GM18909 (cell line): ENCODE measurements around the gene HLA-B.
"Not testable (repeated sequence)": the region's sequence is repeated elsewhere in the genome, so short reads cannot be mapped to it uniquely, and the experiment has no call there.

ENCODE experiments used
- ATAC-seq: cut with Tn5 transposase; IDR thresholded peaks from one replicate; pipeline ENCODE4 v1.9.1; 2021; ENCODE audit warnings: mild to moderate bottlenecking; ENCODE audit not compliant: unreplicated experiment, poor library complexity

The HLA-B gene

GRCh38 chr6:31356946-31357466, at the start of gene HLA-B:
Gene HLA-B, minus strand, starts transcription at chr6:31357179. Its CDS starts 21 bp downstream, at chr6:31357158.
- peak; percentile 82 for ATAC-seq

GRCh38 chr6:31405996-31406395, 49.0 kb upstream of the HLA-B start:
- ATAC-seq = no peak

DNA sequence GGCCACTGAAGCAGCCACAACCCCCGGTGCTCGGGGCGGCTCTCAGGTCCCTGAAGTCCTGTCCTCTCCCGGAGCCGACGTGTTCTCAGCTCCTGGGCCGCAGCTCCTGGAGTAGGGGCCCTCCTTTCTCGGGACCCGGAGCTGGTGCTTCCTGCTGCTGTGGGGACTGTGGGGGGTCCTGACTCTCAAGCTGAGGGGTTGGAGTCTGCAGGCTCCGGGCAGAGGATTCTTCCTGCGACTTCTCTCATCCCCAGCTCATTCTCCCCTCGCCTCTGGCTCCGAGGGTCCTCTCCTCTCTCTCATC, 47.0 kb upstream of the HLA-B start:
- ATAC-seq = not testable (repeated sequence)

GRCh38 chr6:31403283-31404060, 46.5 kb upstream of the HLA-B start, which contains the start of gene MICA:
Gene MICA, plus strand, starts transcription at chr6:31403595. Its CDS starts 38 bp downstream, at chr6:31403633.
- peak; percentile 70 for ATAC-seq

GRCh38 chr6:31402324-31403282, 45.6 kb upstream of the HLA-B start:
- ATAC-seq = peak; percentile 4

DNA sequence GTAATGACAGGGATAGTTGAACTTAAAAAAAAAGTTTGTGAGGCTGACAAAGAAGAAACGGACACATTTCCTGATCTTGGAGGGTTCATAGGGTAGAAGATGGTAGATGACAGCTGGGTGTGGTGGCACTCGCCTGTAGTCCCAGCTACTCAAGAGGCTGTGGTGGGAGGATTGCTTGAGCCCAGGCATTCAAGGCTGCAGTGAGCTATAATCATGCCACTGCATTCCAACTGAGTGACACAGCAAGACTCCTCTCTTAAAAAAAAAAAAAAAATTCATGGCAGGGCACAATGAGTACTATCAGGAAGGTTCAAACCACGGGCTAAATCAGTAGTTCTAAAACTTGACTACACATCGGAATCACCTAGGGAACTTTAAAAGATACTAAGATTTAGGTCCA, 44.4 kb upstream of the HLA-B start:
- ATAC-seq = no peak

DNA sequence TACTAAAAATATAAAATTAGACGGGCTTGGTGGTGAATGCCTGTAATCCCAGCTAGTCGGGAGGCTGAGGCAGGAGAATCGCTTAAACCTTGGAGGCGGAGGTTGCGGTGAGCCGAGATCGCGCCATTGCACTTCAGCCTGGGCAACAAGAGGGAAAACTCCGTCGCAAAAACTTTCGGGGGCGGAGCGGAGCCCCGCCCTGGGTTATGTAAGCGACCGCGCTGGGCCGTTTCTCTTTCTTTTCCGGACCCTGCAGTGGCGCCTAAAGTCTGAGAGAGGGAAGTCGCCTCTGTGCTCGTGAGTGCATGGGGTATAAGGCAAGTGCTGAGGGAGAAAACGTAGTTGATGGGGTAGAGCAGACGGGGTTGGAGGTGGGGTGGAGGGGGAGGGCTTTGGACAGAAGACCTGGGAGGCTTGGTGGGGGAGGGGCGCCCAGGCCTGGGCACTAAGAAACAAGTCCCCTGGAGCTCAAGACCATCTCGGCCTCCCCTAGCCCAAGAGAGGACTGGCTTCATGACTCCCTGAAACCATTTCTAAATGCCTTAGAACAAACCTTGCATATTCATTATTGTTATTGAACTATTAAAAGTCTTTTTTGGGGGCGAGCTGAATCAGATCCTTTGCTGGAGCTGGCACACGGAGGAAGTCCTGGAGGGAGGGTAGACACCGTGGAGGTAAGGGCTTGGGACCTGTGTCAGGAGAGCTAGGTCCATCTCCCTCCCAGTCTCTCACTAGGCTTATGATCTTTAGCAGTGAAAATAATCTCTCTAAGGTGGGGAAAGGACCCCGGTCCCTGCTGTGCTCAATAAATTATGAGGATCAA, 43.7 kb upstream of the HLA-B start:
- ATAC-seq = peak; percentile 37

DNA sequence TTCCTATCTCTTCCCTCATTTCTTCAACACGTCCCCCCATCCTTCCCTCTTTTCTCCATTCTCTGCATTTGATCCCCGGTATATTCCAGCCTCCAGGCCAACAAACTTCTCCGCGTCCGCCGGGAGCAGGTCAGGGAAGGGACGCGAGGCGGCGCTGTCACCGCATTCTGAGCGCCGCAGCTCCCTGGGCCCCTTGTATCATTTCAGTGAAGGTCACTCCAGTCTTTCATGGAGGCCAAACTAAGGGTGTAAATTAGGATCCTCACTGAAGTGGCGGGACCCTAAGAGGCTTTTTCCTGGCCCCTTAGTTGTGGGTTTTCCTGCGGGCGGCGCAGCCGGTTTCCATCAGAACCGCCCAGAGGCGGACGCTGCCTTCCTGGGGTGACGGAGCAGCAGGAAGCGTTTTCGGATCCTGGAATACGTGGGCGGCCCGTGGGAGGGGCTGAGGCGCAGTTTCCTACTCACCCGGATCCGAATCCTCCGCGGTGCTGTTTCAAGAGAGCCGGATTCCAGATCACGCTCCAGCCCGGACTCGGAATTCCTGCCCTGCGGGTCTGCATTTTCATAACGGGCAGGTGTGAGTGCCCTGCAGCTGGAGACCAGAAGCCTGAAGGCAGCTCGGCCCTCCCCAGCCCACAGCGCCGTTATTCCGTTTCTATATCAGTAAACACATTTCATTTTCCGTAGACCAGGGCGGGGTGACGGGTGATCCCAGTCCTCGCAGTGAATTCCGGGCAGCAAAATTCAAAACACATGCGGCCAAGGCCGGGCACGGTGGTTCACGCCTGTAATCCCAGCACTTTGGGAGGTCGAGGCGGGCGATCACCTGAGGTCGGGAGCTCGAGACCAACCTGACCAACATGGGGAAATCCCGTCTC, 42.8 kb upstream of the HLA-B start:
- peak; percentile 33 for ATAC-seq

GRCh38 chr6:31397901-31398525, 41.0 kb upstream of the HLA-B start:
- no peak for ATAC-seq

DNA sequence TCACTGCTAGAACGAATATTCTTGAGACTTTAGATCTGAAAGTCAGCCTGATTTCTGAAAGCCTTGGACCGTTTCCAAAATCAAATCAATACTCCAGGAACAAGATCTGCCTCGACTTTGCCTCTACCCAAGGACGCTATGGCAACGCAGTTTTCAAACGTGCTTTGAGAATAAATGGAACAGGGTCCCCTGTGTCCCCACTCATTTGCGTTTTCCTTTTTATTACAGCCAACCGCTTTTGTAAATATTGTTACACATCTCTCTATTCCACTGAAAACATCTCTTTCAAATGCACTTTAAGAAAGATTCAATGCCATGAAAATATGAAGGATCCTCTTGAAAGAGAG, 40.1 kb upstream of the HLA-B start:
- not testable (repeated sequence) for ATAC-seq

DNA sequence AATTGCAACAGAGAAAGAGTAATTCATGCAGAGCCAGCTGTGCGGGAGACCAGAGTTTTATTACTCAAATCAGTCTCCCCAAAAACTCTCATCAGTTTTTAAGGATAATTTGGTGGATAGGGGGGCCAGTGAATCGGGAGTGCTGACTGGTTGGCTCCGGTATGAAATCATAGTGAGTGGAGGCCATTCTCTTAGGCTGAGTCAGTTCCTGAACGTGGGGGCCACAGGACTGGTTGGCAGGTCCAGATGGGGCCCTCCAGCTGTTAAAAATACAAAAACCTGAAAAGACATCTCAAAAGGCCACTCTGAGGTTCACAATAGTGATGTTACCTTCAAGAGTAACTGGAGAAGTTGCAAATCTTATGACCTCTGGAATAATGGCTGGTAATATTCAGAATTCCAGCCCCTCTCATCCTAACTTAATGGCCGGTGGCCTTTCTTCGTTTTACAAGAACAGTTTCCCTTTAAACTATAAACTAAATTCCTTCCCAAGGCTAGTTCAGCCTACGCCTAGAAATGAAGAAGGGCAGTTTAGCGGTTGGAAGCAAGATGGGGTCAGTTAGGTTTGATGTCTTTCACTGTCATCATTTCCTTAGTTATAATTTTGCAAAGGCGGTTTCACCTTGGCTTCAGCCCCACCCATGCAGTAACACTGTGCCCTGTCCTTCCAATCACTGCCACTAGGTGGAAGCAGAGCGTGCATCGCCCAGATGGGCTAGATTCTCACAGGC, 39.6 kb upstream of the HLA-B start:
- ATAC-seq = peak; percentile 41

DNA sequence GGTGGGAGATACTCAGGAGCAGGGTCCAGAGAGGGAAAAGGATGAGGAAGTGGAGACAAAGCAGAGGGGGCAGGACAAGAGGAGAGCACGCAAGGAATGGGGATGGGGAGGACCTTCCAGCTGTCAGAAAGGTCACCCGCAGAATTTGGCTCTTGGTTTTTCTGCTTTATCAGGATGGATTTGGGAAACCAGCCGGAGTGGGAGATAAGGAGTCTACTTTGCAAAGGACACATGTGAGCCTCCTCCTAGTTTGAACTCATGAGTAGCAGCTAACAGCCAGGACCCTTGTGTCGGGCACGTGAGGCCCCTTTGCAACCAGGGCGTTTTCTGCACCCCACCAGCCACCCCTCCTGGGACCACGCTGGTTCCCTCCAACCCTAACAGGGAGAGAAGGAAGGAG, 38.9 kb upstream of the HLA-B start:
- no peak for ATAC-seq

- ATAC-seq = no peak
Measured at GRCh38 chr6:31394381-31394780, 37.4 kb upstream of the HLA-B start.

GRCh38 chr6:31393932-31394331, 37.0 kb upstream of the HLA-B start:
- ATAC-seq = no peak

GRCh38 chr6:31389802-31390132, 32.8 kb upstream of the HLA-B start:
- ATAC-seq = not testable (repeated sequence)

DNA sequence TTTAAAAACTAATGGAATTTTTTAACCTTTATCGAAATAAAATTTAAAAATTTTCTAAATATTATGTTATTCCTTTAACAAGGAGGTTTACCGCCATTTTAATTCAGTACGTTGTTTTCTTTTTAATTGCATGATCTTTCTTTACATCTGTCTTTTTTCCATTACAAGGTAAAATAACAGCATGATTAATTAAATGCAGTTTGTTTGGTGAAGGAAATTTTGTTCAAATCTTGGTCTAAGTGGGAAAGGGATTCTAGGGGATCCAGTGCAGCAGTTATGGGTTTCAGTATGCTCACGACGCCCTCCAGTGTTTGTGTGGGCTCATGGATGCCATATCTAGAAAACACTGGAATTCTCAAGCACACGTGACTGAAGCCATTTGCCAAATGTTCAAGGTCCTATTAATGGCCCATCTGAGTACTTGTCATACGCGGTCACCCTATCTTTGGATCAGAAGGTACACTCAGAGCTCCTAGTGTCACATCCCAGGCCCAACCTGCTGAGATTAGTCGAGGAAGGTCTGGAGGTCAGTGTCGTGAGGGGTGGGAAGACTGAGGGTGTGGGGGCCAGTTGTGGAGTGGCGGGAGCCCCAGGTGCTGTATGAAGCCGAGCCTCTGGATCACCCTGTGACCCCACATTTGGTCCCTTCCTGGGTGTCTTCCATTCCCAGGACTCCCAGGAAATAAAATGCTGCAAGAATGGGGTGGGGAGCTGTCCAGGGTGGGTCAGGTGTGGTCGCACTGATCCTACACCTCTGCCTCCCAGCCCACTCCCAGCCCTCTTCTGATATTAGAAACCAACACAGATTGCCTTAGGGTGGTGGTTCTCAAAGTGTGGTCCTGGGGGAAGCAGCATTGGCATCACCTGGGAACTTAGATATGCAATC, 32.2 kb upstream of the HLA-B start:
- not testable (repeated sequence) for ATAC-seq

DNA sequence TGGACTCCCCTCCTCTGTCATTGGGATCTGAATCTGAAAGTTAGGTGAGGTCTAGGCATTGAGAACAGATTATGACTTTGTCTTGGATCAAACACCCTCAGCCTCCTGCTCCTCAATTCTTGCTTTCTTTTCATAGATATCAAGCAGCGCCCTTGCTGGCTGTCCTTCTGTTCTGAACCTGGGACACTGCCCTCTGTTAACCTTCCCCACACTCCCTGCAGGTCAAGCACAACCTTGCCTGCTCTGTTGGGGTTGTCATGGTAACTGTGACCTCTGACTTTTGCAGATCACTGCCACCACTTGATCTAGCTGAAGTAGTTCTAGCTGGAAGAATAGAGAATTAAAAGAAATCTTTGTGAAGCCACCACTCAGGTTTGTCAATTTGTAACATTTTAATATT, 30.0 kb upstream of the HLA-B start:
- ATAC-seq = no peak
